HG03064 (cell line): ENCODE measurements around the gene CX3CL1.
"Not testable (repeated sequence)": the region's sequence is repeated elsewhere in the genome, so short reads cannot be mapped to it uniquely, and the experiment has no call there.

Experiments used
- ATAC-seq: cut with Tn5 transposase; IDR thresholded peaks from one replicate; pipeline ENCODE4 v1.9.1; 2021; ENCODE audit warnings: low read depth; ENCODE audit not compliant: unreplicated experiment

Gene CX3CL1

GRCh38 chr16:57381791-57382534, 9.7 kb downstream of the CX3CL1 start:
- ATAC-seq, result no peak

GRCh38 chr16:57382535-57383275, 10.4 kb downstream of the CX3CL1 start:
- ATAC-seq, result no peak

- ATAC-seq, result no peak
These were observed 11.3 kb downstream of the CX3CL1 start for GRCh38 chr16:57383276-57384247.

- no peak for ATAC-seq
These were observed 12.2 kb downstream of the CX3CL1 start for GRCh38 chr16:57384248-57385070.

GRCh38 chr16:57385083-57385482, 12.8 kb downstream of the CX3CL1 start:
- ATAC-seq, result no peak

- no peak for ATAC-seq
These were observed 14.2 kb downstream of the CX3CL1 start for GRCh38 chr16:57386381-57386951.

- ATAC-seq, result no peak
These were observed 15.5 kb downstream of the CX3CL1 start for GRCh38 chr16:57387598-57388354.

GRCh38 chr16:57388359-57389086, 16.2 kb downstream of the CX3CL1 start:
- ATAC-seq, result no peak

GRCh38 chr16:57389087-57389468, 16.8 kb downstream of the CX3CL1 start:
- no peak for ATAC-seq

GRCh38 chr16:57390636-57391295, 18.5 kb downstream of the CX3CL1 start:
- ATAC-seq, result no peak

GRCh38 chr16:57391300-57391699, 19.0 kb downstream of the CX3CL1 start:
- no peak for ATAC-seq

GRCh38 chr16:57391708-57392107, 19.4 kb downstream of the CX3CL1 start:
- no peak for ATAC-seq

GRCh38 chr16:57392694-57393093, 20.4 kb downstream of the CX3CL1 start:
- ATAC-seq, result no peak

GRCh38 chr16:57394444-57394843, 22.2 kb downstream of the CX3CL1 start:
- no peak for ATAC-seq

GRCh38 chr16:57395026-57395425, 22.7 kb downstream of the CX3CL1 start:
- no peak for ATAC-seq

- ATAC-seq, result no peak
These were observed 24.5 kb downstream of the CX3CL1 start for GRCh38 chr16:57396786-57397185.

GRCh38 chr16:57397493-57397892, 25.2 kb downstream of the CX3CL1 start:
- not testable (repeated sequence) for ATAC-seq
